Subcutaneous adipose tissue (tissue), 4 donors: ENCODE data around the gene MPND. TPM values are rescaled to one million over a fixed set of nuclear protein-coding genes. Genes with fewer than 3 reads are reported as not detected.

Experiments
- total RNA-seq, 4 donors: library from RNA; depleted of rRNA; stranded (reverse); fragments of >200 nt; gene quantifications; one replicate each; pipeline ENCODE4 v1.1.0, GENCODE V29; 2016
- TF ChIP-seq, protein P1 (sequence below): fragments of 450-650 bp; IDR thresholded peaks from one replicate; pipeline ENCODE4 v1.5.1; 2016; ENCODE audit warnings: low read depth, mild to moderate bottlenecking, control low read depth, antibody characterized with exemption, moderate library complexity

MPND gene
- total RNA-seq, 4 donors from 2014 or later, result 3.8 to 13.2 (median 8.4) TPM

DNA sequence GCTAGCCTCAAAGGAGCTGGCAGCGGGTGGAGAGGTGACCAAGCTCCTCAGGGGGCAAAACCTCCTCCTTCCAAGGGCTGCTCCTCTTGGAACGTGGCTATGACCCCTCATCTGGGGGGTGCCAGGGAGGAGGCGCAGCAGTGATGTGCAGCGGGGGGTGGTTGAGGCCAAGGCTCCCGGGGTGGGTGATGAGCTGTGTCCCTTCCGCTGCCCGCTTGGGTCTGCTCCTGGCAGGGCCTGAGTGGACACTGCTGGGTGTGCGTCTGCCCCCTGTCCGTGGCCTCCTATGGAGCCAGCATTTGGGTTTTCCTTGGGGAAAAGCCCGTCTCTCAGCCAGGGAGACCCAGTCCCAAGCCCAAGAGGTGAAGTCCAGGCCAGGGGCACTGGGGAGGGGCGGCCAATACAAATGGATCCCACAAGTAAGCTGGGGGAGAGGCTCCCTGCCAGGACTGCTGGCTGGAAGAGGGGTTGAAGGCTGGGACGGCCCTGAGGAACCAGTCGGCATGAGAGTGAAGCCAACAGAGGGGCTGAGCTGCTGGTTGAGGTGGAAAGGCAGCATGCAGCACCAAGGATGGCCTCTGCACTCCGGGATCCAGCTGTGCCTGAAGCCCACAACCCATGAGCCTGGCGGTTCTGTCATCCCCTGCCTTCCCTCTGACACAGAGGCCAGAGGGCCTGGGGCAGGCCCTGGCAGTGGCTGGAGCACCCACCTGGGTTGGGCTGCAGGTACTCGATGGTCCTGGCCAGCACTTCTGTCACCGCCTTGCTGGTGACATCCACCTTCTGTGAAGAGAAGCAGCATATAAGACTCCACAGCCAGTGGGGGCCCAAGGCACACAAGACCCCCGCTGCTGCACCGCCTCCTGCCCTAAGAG is 22.7 kb downstream of the MPND start:
- TF ChIP-seq, protein P1, sequence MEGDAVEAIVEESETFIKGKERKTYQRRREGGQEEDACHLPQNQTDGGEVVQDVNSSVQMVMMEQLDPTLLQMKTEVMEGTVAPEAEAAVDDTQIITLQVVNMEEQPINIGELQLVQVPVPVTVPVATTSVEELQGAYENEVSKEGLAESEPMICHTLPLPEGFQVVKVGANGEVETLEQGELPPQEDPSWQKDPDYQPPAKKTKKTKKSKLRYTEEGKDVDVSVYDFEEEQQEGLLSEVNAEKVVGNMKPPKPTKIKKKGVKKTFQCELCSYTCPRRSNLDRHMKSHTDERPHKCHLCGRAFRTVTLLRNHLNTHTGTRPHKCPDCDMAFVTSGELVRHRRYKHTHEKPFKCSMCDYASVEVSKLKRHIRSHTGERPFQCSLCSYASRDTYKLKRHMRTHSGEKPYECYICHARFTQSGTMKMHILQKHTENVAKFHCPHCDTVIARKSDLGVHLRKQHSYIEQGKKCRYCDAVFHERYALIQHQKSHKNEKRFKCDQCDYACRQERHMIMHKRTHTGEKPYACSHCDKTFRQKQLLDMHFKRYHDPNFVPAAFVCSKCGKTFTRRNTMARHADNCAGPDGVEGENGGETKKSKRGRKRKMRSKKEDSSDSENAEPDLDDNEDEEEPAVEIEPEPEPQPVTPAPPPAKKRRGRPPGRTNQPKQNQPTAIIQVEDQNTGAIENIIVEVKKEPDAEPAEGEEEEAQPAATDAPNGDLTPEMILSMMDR, result no peak

DNA sequence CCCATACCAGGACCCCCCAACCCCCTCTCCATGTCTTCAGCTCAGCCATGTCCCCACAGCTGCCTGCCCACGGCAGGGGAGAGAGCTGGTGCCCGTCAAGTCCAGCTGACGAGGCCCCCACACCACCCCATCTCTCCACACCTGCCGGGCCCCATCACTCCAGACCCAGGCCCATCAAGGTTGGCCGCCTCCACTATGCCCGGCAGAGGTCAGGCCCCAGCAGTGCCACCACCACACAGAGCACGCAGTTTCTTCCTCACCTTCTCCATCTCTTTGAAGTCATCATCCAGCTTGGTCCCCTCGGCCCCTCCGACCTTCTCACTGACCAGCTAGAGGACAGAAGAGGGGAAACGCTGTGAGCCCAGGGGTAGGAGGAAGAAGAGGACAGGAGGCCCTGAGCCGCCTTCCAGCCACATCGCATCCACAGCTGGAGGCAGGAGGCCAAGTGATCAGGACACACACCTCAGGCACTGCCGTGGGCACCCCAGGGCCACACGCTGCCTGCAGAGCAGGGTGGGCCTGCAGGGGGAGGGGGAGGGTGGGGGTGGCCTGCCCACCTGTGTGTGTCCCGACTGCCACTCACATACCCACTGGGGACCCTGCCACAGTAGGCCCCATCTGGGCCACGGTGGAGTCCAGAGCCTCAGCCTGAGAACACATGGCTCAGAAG is 23.4 kb downstream of the MPND start:
- TF ChIP-seq, protein P1, result no peak

- TF ChIP-seq, protein P1, result no peak
These were observed 24.0 kb downstream of the MPND start for GRCh38 chr19:4367336-4367723.

GRCh38 chr19:4367781-4368127 is 24.4 kb downstream of the MPND start:
- TF ChIP-seq, protein P1, result no peak

GRCh38 chr19:4368128-4368820 is 24.9 kb downstream of the MPND start:
- TF ChIP-seq, protein P1, result no peak

- TF ChIP-seq, protein P1, result no peak
These were observed 25.9 kb downstream of the MPND start for GRCh38 chr19:4369109-4369887.
